Nephron (organoid): ENCODE data around the gene GMPPA.

Experiments used
- H3K27ac Mint-ChIP-seq, 3 experiments: 2 replicates each; pipeline ENCODE4 v1.8.0; 2020; ENCODE audit warnings: mixed read lengths in 3 of 3, mild to moderate bottlenecking in 2 of 3, moderate library complexity in 1 of 3
- H3K27me3 Mint-ChIP-seq: 2 replicates; pipeline ENCODE4 v1.8.0; 2021; ENCODE audit warnings: low read depth, mild to moderate bottlenecking, moderate library complexity, mixed read lengths
- H3K36me3 Mint-ChIP-seq: 2 replicates; pipeline ENCODE4 v1.8.0; 2020; ENCODE audit warnings: low read depth, mixed read lengths
- H3K4me1 Mint-ChIP-seq: 2 replicates; pipeline ENCODE4 v1.8.0; 2020; ENCODE audit warnings: mixed read lengths
- H3K4me3 Mint-ChIP-seq, 3 experiments: 2 replicates each; pipeline ENCODE4 v1.8.0; 2020; ENCODE audit warnings: mild to moderate bottlenecking in 3 of 3, mixed read lengths in 3 of 3, moderate library complexity in 2 of 3
- H3K9me3 Mint-ChIP-seq: 2 replicates; pipeline ENCODE4 v1.8.0; 2020; ENCODE audit warnings: mixed read lengths
- CTCF ChIP-seq, 3 experiments: fragments of 200-600 bp; sonication (generic); IDR thresholded peaks; one replicate each; pipeline ENCODE4 v1.5.0; 2021; ENCODE audit warnings: antibody characterized with exemption in 3 of 3; ENCODE audit not compliant: unreplicated experiment in 3 of 3

The GMPPA gene

GRCh38 chr2:219496247-219496824, 2.4 kb upstream of the GMPPA start:
- Mint-ChIP-seq H3K27me3 (peaks cover 62% of the 10 kb centered on the region), H3K9me3 (no peaks in the 10 kb centered on the region), H3K36me3 (no peaks in the 10 kb centered on the region), H3K27ac (no peak overlapping the region), H3K4me1 (peaks cover 29% of the 10 kb centered on the region), H3K4me3 (peak overlapping the region; percentile 66 to 72 (median 68))
- TF ChIP-seq CTCF (IDR thresholded peaks at IDR 0.05; ENCODE audit: unreplicated experiment in 3 of 3) = no peak

GRCh38 chr2:219496825-219497494, 1.7 kb upstream of the GMPPA start:
- Mint-ChIP-seq H3K9me3 (no peaks in the 10 kb centered on the region), H3K27ac (no peak overlapping the region), H3K4me1 (peaks cover 35% of the 10 kb centered on the region), H3K27me3 (peaks cover 60% of the 10 kb centered on the region), H3K36me3 (no peaks in the 10 kb centered on the region), H3K4me3 (peak overlapping the region; percentile 68 to 87 (median 87))
- no peak for TF ChIP-seq CTCF (IDR thresholded peaks at IDR 0.05; ENCODE audit: unreplicated experiment in 3 of 3)

DNA sequence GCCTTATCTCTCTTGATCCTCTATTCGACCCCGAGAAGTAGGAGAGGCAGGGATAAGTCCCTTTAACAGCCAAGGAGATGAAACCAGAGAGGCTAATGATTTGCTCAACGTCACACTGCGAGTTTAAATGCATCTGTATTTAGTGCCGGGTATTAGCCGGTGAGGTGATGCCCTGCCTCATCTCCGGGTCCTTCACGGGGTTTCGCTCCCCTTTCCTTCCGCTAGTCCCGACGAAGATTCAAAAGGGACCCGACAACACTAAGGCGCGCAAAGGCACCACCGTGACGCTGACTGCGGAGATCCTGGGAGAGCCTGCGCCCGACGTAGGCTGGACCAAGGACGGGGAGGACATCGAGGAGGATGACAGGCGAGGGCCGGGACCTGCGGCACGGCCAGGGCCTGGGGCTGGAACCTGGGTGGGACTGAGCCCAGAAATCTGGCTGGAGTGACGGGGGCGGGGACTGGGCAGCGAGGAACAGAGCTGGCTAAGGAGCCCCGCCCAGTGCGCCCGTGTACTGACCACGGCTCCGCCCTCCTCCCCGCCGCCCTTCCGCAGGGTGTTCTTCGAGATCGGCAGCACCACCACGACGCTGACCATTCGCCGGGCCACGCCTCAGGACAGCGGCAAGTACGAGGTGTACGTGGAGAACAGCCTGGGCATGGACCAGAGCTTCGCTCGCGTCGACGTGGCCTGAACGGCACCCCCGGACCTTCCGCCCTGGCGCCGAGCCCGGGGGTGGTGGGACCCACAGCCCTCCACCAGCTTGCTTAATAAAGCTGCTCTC, 1.0 kb upstream of the GMPPA start:
- no peak for TF ChIP-seq CTCF (IDR thresholded peaks at IDR 0.05; ENCODE audit: unreplicated experiment in 3 of 3)
- Mint-ChIP-seq H3K27ac (peak overlapping the region; percentile 78 to 84 (median 84)), H3K4me1 (peaks cover 41% of the 10 kb centered on the region), H3K27me3 (peaks cover 54% of the 10 kb centered on the region), H3K36me3 (peaks cover 3% of the 10 kb centered on the region), H3K4me3 (peak overlapping the region; percentile 87 to 91 (median 87)), H3K9me3 (no peaks in the 10 kb centered on the region)

- peak overlapping the region; percentile 87 to 91 (median 87) for H3K4me3 Mint-ChIP-seq
- peak overlapping the region; percentile 78 to 84 (median 84) for H3K27ac Mint-ChIP-seq
- no peak for TF ChIP-seq CTCF (IDR thresholded peaks at IDR 0.05; ENCODE audit: unreplicated experiment in 3 of 3)
- no peaks in the 10 kb centered on the region for H3K9me3 Mint-ChIP-seq
- H3K27me3 Mint-ChIP-seq = peaks cover 43% of the 10 kb centered on the region
- peaks cover 3% of the 10 kb centered on the region for H3K36me3 Mint-ChIP-seq
- peaks cover 42% of the 10 kb centered on the region for H3K4me1 Mint-ChIP-seq
These were observed 292 bp downstream of the GMPPA start for GRCh38 chr2:219499058-219499307.

GRCh38 chr2:219499555-219499954, 864 bp downstream of the GMPPA start:
- no peak for TF ChIP-seq CTCF (IDR thresholded peaks at IDR 0.05; ENCODE audit: unreplicated experiment in 3 of 3)
- peaks cover 4% of the 10 kb centered on the region for H3K36me3 Mint-ChIP-seq
- H3K4me3 Mint-ChIP-seq = peak overlapping the region; percentile 87 to 91 (median 87)
- no peaks in the 10 kb centered on the region for H3K9me3 Mint-ChIP-seq
- peaks cover 44% of the 10 kb centered on the region for H3K27me3 Mint-ChIP-seq
- peak overlapping the region; percentile 78 to 84 (median 84) for H3K27ac Mint-ChIP-seq
- H3K4me1 Mint-ChIP-seq = peaks cover 42% of the 10 kb centered on the region
